ENCODE measurements around the gene RAB3GAP2.
"Not testable (repeated sequence)": the region's sequence is repeated elsewhere in the genome, so short reads cannot be mapped to it uniquely, and the experiment has no call there.

Gene RAB3GAP2

GRCh38 chr1:220287129-220287528, 14.9 kb upstream of the RAB3GAP2 start:
- no peak for DNase-seq

- DNase-seq = no peak
These were observed 11.4 kb upstream of the RAB3GAP2 start for GRCh38 chr1:220283625-220284024.

- DNase-seq = no peak
These were observed 8.9 kb upstream of the RAB3GAP2 start for GRCh38 chr1:220281159-220281574.

GRCh38 chr1:220280249-220280648, 8.0 kb upstream of the RAB3GAP2 start:
- no peak for DNase-seq

GRCh38 chr1:220278991-220279390, 6.7 kb upstream of the RAB3GAP2 start:
- no peak for DNase-seq

GRCh38 chr1:220275430-220275829, 3.2 kb upstream of the RAB3GAP2 start:
- DNase-seq = no peak

GRCh38 chr1:220274251-220274855, 2.1 kb upstream of the RAB3GAP2 start:
- DNase-seq = no peak

GRCh38 chr1:220272841-220273090, 513 bp upstream of the RAB3GAP2 start:
- no peak for DNase-seq

- no peak for DNase-seq
These were observed 577 bp downstream of the RAB3GAP2 start for GRCh38 chr1:220271706-220272046.

GRCh38 chr1:220269036-220269435, 3.2 kb downstream of the RAB3GAP2 start:
- no peak for DNase-seq

GRCh38 chr1:220267630-220268029, 4.6 kb downstream of the RAB3GAP2 start:
- no peak for DNase-seq

- not testable (repeated sequence) for DNase-seq
These were observed 12.0 kb downstream of the RAB3GAP2 start for GRCh38 chr1:220260228-220260627.

GRCh38 chr1:220259756-220260155, 12.5 kb downstream of the RAB3GAP2 start:
- not testable (repeated sequence) for DNase-seq

- DNase-seq = not testable (repeated sequence)
These were observed 16.1 kb downstream of the RAB3GAP2 start for GRCh38 chr1:220256194-220256593.

GRCh38 chr1:220255204-220255603, 17.0 kb downstream of the RAB3GAP2 start:
- no peak for DNase-seq

GRCh38 chr1:220253290-220253689, 19.0 kb downstream of the RAB3GAP2 start:
- not testable (repeated sequence) for DNase-seq

GRCh38 chr1:220251272-220251671, 21.0 kb downstream of the RAB3GAP2 start:
- no peak for DNase-seq

- DNase-seq = no peak
These were observed 21.6 kb downstream of the RAB3GAP2 start for GRCh38 chr1:220250681-220251080.

GRCh38 chr1:220249522-220249921, 22.7 kb downstream of the RAB3GAP2 start:
- no peak for DNase-seq

GRCh38 chr1:220248715-220249265, 23.5 kb downstream of the RAB3GAP2 start:
- DNase-seq = not testable (repeated sequence)

- DNase-seq = not testable (repeated sequence)
These were observed 26.4 kb downstream of the RAB3GAP2 start for GRCh38 chr1:220245900-220246299.

GRCh38 chr1:220243947-220244346, 28.3 kb downstream of the RAB3GAP2 start:
- DNase-seq = no peak

GRCh38 chr1:220241072-220241663, 31.1 kb downstream of the RAB3GAP2 start:
- no peak for DNase-seq

- no peak for DNase-seq
These were observed 32.3 kb downstream of the RAB3GAP2 start for GRCh38 chr1:220239966-220240365.

- no peak for DNase-seq
These were observed 33.0 kb downstream of the RAB3GAP2 start for GRCh38 chr1:220239213-220239612.

All from islet precursor cell (in vitro differentiated cells).